Thyroid gland (tissue), 4 donors: ENCODE data around the gene LSM5.
"Not testable (repeated sequence)": the region's sequence is repeated elsewhere in the genome, so short reads cannot be mapped to it uniquely, and the experiment has no call there.

Experiments used
- POLR2A ChIP-seq, 2 donors: fragments of 450-650 bp; IDR thresholded peaks; one replicate each; pipeline ENCODE4 v1.6.1; 2017; ENCODE audit warnings: antibody characterized with exemption in 2 of 2, mild to moderate bottlenecking in 2 of 2, moderate library complexity in 1 of 2
- TF ChIP-seq, protein P1 (sequence below), 6 experiments: fragments of 200-600 bp in 3 of 6; fragments of 450-650 bp in 3 of 6; sonication (generic) in 3 of 6; IDR thresholded peaks; one replicate each; pipeline ENCODE4 v1.5.1; 2016 to 2019; ENCODE audit warnings: antibody characterized with exemption in 6 of 6, mild to moderate bottlenecking in 2 of 6, inconsistent platforms in 1 of 6, moderate library complexity in 1 of 6

DNA sequence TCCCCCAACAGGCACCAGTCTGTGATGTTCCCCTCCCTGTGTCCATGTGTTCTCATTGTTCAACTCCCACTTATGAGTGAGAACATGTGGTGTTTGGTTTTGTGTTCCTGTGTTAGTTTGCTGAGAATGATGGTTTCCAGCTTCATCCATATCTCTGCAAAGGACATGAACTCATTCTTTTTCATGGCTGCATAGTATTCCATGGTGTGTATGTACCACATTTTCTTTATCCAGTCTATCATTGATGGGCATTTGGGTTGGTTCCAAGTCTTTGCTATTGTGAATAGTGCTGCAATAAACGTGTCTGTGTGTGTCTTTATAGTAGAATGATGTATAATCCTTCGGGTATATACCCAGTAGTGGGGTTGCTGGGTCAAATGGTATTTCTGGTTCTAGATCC is 9.6 kb upstream of the LSM5 start:
- not testable (repeated sequence) for TF ChIP-seq POLR2A (IDR thresholded peaks at IDR 0.05)
- TF ChIP-seq, protein P1, sequence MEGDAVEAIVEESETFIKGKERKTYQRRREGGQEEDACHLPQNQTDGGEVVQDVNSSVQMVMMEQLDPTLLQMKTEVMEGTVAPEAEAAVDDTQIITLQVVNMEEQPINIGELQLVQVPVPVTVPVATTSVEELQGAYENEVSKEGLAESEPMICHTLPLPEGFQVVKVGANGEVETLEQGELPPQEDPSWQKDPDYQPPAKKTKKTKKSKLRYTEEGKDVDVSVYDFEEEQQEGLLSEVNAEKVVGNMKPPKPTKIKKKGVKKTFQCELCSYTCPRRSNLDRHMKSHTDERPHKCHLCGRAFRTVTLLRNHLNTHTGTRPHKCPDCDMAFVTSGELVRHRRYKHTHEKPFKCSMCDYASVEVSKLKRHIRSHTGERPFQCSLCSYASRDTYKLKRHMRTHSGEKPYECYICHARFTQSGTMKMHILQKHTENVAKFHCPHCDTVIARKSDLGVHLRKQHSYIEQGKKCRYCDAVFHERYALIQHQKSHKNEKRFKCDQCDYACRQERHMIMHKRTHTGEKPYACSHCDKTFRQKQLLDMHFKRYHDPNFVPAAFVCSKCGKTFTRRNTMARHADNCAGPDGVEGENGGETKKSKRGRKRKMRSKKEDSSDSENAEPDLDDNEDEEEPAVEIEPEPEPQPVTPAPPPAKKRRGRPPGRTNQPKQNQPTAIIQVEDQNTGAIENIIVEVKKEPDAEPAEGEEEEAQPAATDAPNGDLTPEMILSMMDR (IDR thresholded peaks at IDR 0.05): not testable (repeated sequence)
